ENCODE measurements around the gene MACF1.

The MACF1 gene

GRCh38 chr1:39354572-39354971 is 150.1 kb downstream of the MACF1 start:
- DNase-seq: no peak

- DNase-seq: no peak
These were observed 154.0 kb downstream of the MACF1 start for GRCh38 chr1:39358491-39358890.

GRCh38 chr1:39359028-39359570 is 154.6 kb downstream of the MACF1 start:
- peak in 1 of 14 donors; percentile 2 for DNase-seq

GRCh38 chr1:39360731-39361130 is 156.2 kb downstream of the MACF1 start:
- no peak for DNase-seq

- DNase-seq: no peak
These were observed 157.0 kb downstream of the MACF1 start for GRCh38 chr1:39361446-39361845.

- no peak for DNase-seq
These were observed 158.8 kb downstream of the MACF1 start for GRCh38 chr1:39363267-39363666.

- DNase-seq: no peak
These were observed 163.6 kb downstream of the MACF1 start for GRCh38 chr1:39368045-39368444.

- no peak for DNase-seq
These were observed 165.1 kb downstream of the MACF1 start for GRCh38 chr1:39369565-39369964.

- DNase-seq: no peak
These were observed 166.1 kb downstream of the MACF1 start for GRCh38 chr1:39370602-39371001.

- no peak for DNase-seq
These were observed 167.6 kb downstream of the MACF1 start for GRCh38 chr1:39372105-39372504.

- DNase-seq: no peak
These were observed 172.2 kb downstream of the MACF1 start for GRCh38 chr1:39376656-39377055.

GRCh38 chr1:39378377-39378776 is 173.9 kb downstream of the MACF1 start:
- no peak for DNase-seq

- no peak for DNase-seq
These were observed 174.7 kb downstream of the MACF1 start for GRCh38 chr1:39379187-39379586.

GRCh38 chr1:39380036-39380435 is 175.5 kb downstream of the MACF1 start:
- DNase-seq: no peak

GRCh38 chr1:39381839-39382238 is 177.3 kb downstream of the MACF1 start:
- DNase-seq: peak in 3 of 14 donors; percentile 4 to 8 (median 6)

- DNase-seq: no peak
These were observed 179.8 kb downstream of the MACF1 start for GRCh38 chr1:39384305-39384704.

- no peak for DNase-seq
These were observed 180.8 kb downstream of the MACF1 start for GRCh38 chr1:39385067-39385988.

GRCh38 chr1:39386997-39387396 is 182.5 kb downstream of the MACF1 start:
- DNase-seq: no peak

GRCh38 chr1:39387452-39387851 is 183.0 kb downstream of the MACF1 start:
- DNase-seq: no peak

- DNase-seq: peak in 7 of 14 donors; percentile 11 to 53 (median 27)
These were observed 187.5 kb downstream of the MACF1 start for GRCh38 chr1:39391691-39392679.

- DNase-seq: no peak
These were observed 188.5 kb downstream of the MACF1 start for GRCh38 chr1:39392851-39393573.

- no peak for DNase-seq
These were observed 189.2 kb downstream of the MACF1 start for GRCh38 chr1:39393645-39394044.

Data from C1 segment of cervical spinal cord (tissue), 14 donors.